ENCODE data around the gene EPN2.
"Not testable (repeated sequence)": the region's sequence is repeated elsewhere in the genome, so short reads cannot be mapped to it uniquely, and the experiment has no call there.

EPN2 gene

GRCh38 chr17:19264681-19265080 lies 27.5 kb downstream of the EPN2 start:
- no peak for DNase-seq (ENCODE audit: extremely low read depth in 1 of 2, low read depth in 1 of 2)

- no peak for DNase-seq (ENCODE audit: extremely low read depth in 1 of 2, low read depth in 1 of 2)
Measured at GRCh38 chr17:19265755-19266154, 28.6 kb downstream of the EPN2 start.

- no peak for DNase-seq (ENCODE audit: extremely low read depth in 1 of 2, low read depth in 1 of 2)
Measured at GRCh38 chr17:19268611-19269010, 31.4 kb downstream of the EPN2 start.

- DNase-seq (ENCODE audit: extremely low read depth in 1 of 2, low read depth in 1 of 2), result no peak
Measured at GRCh38 chr17:19269106-19269505, 31.9 kb downstream of the EPN2 start.

GRCh38 chr17:19269641-19270040 lies 32.5 kb downstream of the EPN2 start:
- no peak for DNase-seq (ENCODE audit: extremely low read depth in 1 of 2, low read depth in 1 of 2)

GRCh38 chr17:19270347-19270703 lies 33.2 kb downstream of the EPN2 start:
- DNase-seq (ENCODE audit: extremely low read depth in 1 of 2, low read depth in 1 of 2), result no peak

GRCh38 chr17:19270704-19271611 lies 33.8 kb downstream of the EPN2 start:
- DNase-seq (ENCODE audit: extremely low read depth in 1 of 2, low read depth in 1 of 2), result no peak

- no peak for DNase-seq (ENCODE audit: extremely low read depth in 1 of 2, low read depth in 1 of 2)
Measured at GRCh38 chr17:19271780-19272357, 34.7 kb downstream of the EPN2 start.

GRCh38 chr17:19273731-19274130 lies 36.6 kb downstream of the EPN2 start:
- no peak for DNase-seq (ENCODE audit: extremely low read depth in 1 of 2, low read depth in 1 of 2)

- no peak for DNase-seq (ENCODE audit: extremely low read depth in 1 of 2, low read depth in 1 of 2)
Measured at GRCh38 chr17:19274893-19275292, 37.7 kb downstream of the EPN2 start.

GRCh38 chr17:19275457-19276127 lies 38.4 kb downstream of the EPN2 start:
- DNase-seq (ENCODE audit: extremely low read depth in 1 of 2, low read depth in 1 of 2), result no peak

GRCh38 chr17:19278284-19278683 lies 41.1 kb downstream of the EPN2 start:
- not testable (repeated sequence) for DNase-seq (ENCODE audit: extremely low read depth in 1 of 2, low read depth in 1 of 2)

GRCh38 chr17:19278729-19279128 lies 41.6 kb downstream of the EPN2 start:
- no peak for DNase-seq (ENCODE audit: extremely low read depth in 1 of 2, low read depth in 1 of 2)

GRCh38 chr17:19281161-19281560 lies 44.0 kb downstream of the EPN2 start:
- DNase-seq (ENCODE audit: extremely low read depth in 1 of 2, low read depth in 1 of 2), result no peak

- DNase-seq (ENCODE audit: extremely low read depth in 1 of 2, low read depth in 1 of 2), result no peak
Measured at GRCh38 chr17:19284005-19284959, 47.1 kb downstream of the EPN2 start.

GRCh38 chr17:19285213-19285900 lies 48.2 kb downstream of the EPN2 start:
- DNase-seq (ENCODE audit: extremely low read depth in 1 of 2, low read depth in 1 of 2), result no peak

- no peak for DNase-seq (ENCODE audit: extremely low read depth in 1 of 2, low read depth in 1 of 2)
Measured at GRCh38 chr17:19286751-19287341, 49.7 kb downstream of the EPN2 start.

GRCh38 chr17:19287651-19288050 lies 50.5 kb downstream of the EPN2 start:
- no peak for DNase-seq (ENCODE audit: extremely low read depth in 1 of 2, low read depth in 1 of 2)

- DNase-seq (ENCODE audit: extremely low read depth in 1 of 2, low read depth in 1 of 2), result no peak
Measured at GRCh38 chr17:19288453-19288852, 51.3 kb downstream of the EPN2 start.
